Liver (tissue), 9 donors: ENCODE measurements around the gene KATNB1. TPM values are rescaled to one million over a fixed set of nuclear protein-coding genes. Genes with fewer than 3 reads are reported as not detected.

ENCODE experiments used
- DNase-seq: peaks from one replicate; pipeline ENCODE4 v3.0.0-alpha.2; 2017; ENCODE audit warnings: low spot score
- H3K27ac ChIP-seq, 2 donors: one replicate each; pipeline ENCODE4 v1.7.0; 2013; ENCODE audit warnings: inconsistent platforms in 2 of 2, low read length in 2 of 2, control low read depth in 1 of 2, low read depth in 1 of 2, mild to moderate bottlenecking in 1 of 2
- H3K27me3 ChIP-seq, 4 donors: one replicate each; pipeline versions ENCODE4 v1.6.1 to v1.7.0; 2013; ENCODE audit warnings: low read length in 3 of 4, inconsistent platforms in 1 of 4, mild to moderate bottlenecking in 1 of 4, moderate library complexity in 1 of 4; ENCODE audit not compliant: control insufficient read depth in 4 of 4, insufficient read depth in 4 of 4
- H3K36me3 ChIP-seq, 4 donors: one replicate each; pipeline versions ENCODE4 v1.6.1 to v1.7.0; 2013; ENCODE audit warnings: low read length in 3 of 4, mild to moderate bottlenecking in 3 of 4, low read depth in 1 of 4, moderate library complexity in 1 of 4; ENCODE audit not compliant: control insufficient read depth in 4 of 4, insufficient read depth in 3 of 4
- H3K4me1 ChIP-seq, 4 donors: one replicate each; pipeline versions ENCODE4 v1.6.1 to v1.7.0; 2013; ENCODE audit warnings: low read length in 3 of 4, mild to moderate bottlenecking in 3 of 4, moderate library complexity in 1 of 4; ENCODE audit not compliant: control insufficient read depth in 4 of 4, insufficient read depth in 4 of 4
- H3K4me3 ChIP-seq, 3 donors: one replicate each; pipeline versions ENCODE4 v1.6.1 to v1.7.0; 2013; ENCODE audit warnings: low read length in 3 of 3, control low read depth in 1 of 3, low read depth in 1 of 3, mild to moderate bottlenecking in 1 of 3
- H3K9ac ChIP-seq, 2 donors: one replicate each; pipeline ENCODE4 v1.7.0; 2013; ENCODE audit warnings: low read length in 2 of 2, mild to moderate bottlenecking in 2 of 2, moderate library complexity in 2 of 2, control low read depth in 1 of 2, low read depth in 1 of 2
- H3K9me3 ChIP-seq, 4 donors: one replicate each; pipeline versions ENCODE4 v1.6.1 to v1.7.0; 2013; ENCODE audit warnings: low read length in 3 of 4; ENCODE audit not compliant: control insufficient read depth in 4 of 4
- ATF3 ChIP-seq: IDR thresholded peaks from 2 replicates; pipeline ENCODE4 v1.6.1; 2016; ENCODE audit warnings: antibody characterized with exemption
- EGR1 ChIP-seq, 2 donors: IDR thresholded peaks; 2 replicates each; pipeline ENCODE4 v1.6.1; 2016 to 2018; ENCODE audit warnings: antibody characterized with exemption in 2 of 2, low read depth in 2 of 2
- FOXA1 ChIP-seq: IDR thresholded peaks from 2 replicates; pipeline ENCODE4 v1.6.1; 2016; ENCODE audit warnings: antibody characterized with exemption
- GABPA ChIP-seq, 2 donors: IDR thresholded peaks in 1 of 2; conservative IDR thresholded peaks in 1 of 2; 2 replicates each; pipeline ENCODE4 v1.6.1; 2016; ENCODE audit warnings: antibody characterized with exemption in 2 of 2, mild to moderate bottlenecking in 1 of 2, moderate library complexity in 1 of 2
- HNF4G ChIP-seq: IDR thresholded peaks from 2 replicates; pipeline ENCODE4 v1.6.1; 2016; ENCODE audit warnings: antibody characterized with exemption
- MAX ChIP-seq: IDR thresholded peaks from 2 replicates; pipeline ENCODE4 v1.6.1; 2016; ENCODE audit warnings: antibody characterized with exemption
- RAD21 ChIP-seq, 2 donors: IDR thresholded peaks; 2 replicates each; pipeline ENCODE4 v1.6.1; 2016; ENCODE audit warnings: antibody characterized with exemption in 2 of 2, mild to moderate bottlenecking in 2 of 2
- RXRA ChIP-seq, 2 donors: IDR thresholded peaks; 2 replicates each; pipeline ENCODE4 v1.6.1; 2017 to 2018; ENCODE audit warnings: antibody characterized with exemption in 2 of 2, mild to moderate bottlenecking in 1 of 2
- SP1 ChIP-seq: IDR thresholded peaks from 2 replicates; pipeline ENCODE4 v1.6.1; 2018; ENCODE audit warnings: antibody characterized with exemption, mild to moderate bottlenecking
- TAF1 ChIP-seq: conservative IDR thresholded peaks from 2 replicates; pipeline ENCODE4 v1.6.1; 2016; ENCODE audit warnings: antibody characterized with exemption, mild to moderate bottlenecking
- ZBTB33 ChIP-seq: IDR thresholded peaks from 2 replicates; pipeline ENCODE4 v1.6.1; 2016; ENCODE audit warnings: antibody characterized with exemption
- WGBS: extraction: QIAGEN DNeasy Blood & Tissue Kit; methylation state at CpG from one replicate; pipeline ENCODE4 v1.1.7; 2013; 5-methylcytosine and 5-hydroxymethylcytosine counted together
- polyA plus RNA-seq, 2 donors: library from polyadenylated mRNA; stranded (reverse) in 1 of 2; unstranded in 1 of 2; fragments of 200-250 nt in 1 of 2; fragments of >200 nt in 1 of 2; fragmentation: Nextera tagmentation in 1 of 2; extraction: Ambion mirVana in 1 of 2; gene quantifications; one replicate each; pipeline versions ENCODE4 v1.2.1 to v1.2.3, GENCODE V29; 2013 to 2015
- total RNA-seq, 2 donors: library from RNA; depleted of rRNA; stranded (reverse); fragments of >200 nt; gene quantifications; one replicate each; pipeline ENCODE4 v1.2.3, GENCODE V29; 2014
- donor health status: healthy.
- donor health status: healthy.
- donor health status: healthy.
- donor health status: healthy.
- donor health status: healthy.

KATNB1 gene
- total and polyA plus RNA-seq, 4 donors = 4.5 to 16.4 (median 7.5) TPM

GRCh38 chr16:57787519-57787905 lies 51.9 kb downstream of the KATNB1 start:
- TF ChIP-seq TAF1 = no peak
- TF ChIP-seq FOXA1 = no peak
- 84% methylated on average over 8 of the region's 8 CpGs for WGBS
- Histone ChIP-seq H3K9me3 (no peaks in the 10 kb centered on the region), H3K4me1 (peaks cover 4 to 38% (median 35%) of the 10 kb centered on the region in 4 donors), H3K9ac (no peak overlapping the region), H3K4me3 (no peak overlapping the region), H3K27me3 (no peaks in the 10 kb centered on the region), H3K27ac (peak overlapping the region; percentile 32 to 52), H3K36me3 (peaks cover 3 to 40% (median 13%) of the 10 kb centered on the region in 4 donors)
- no peak for DNase-seq

- no peaks in the 10 kb centered on the region for H3K27me3 ChIP-seq
- TF ChIP-seq GABPA (IDR thresholded peaks at IDR 0.05 in 1 of 2, conservative IDR thresholded peaks at IDR 0.05 in 1 of 2) = no peak
- TF ChIP-seq FOXA1 = no peak
- no peak for DNase-seq
- H3K9ac ChIP-seq = no peak overlapping the region
- peaks cover 3 to 40% (median 13%) of the 10 kb centered on the region in 4 donors for H3K36me3 ChIP-seq
- 82% methylated on average over 17 of the region's 17 CpGs for WGBS
- peaks cover 3 to 31% (median 29%) of the 10 kb centered on the region in 4 donors for H3K4me1 ChIP-seq
- H3K27ac ChIP-seq = no peak overlapping the region
- H3K4me3 ChIP-seq = no peak overlapping the region
- H3K9me3 ChIP-seq = no peaks in the 10 kb centered on the region
These were observed 52.8 kb downstream of the KATNB1 start for GRCh38 chr16:57788252-57788841.

GRCh38 chr16:57788951-57789350 lies 53.4 kb downstream of the KATNB1 start:
- H3K4me1 ChIP-seq = peaks cover 3 to 31% (median 29%) of the 10 kb centered on the region in 4 donors
- H3K36me3 ChIP-seq = peaks cover 3 to 43% (median 15%) of the 10 kb centered on the region in 4 donors
- H3K9me3 ChIP-seq = no peaks in the 10 kb centered on the region
- WGBS = 95% methylated on average over 12 of the region's 12 CpGs
- H3K4me3 ChIP-seq = no peak overlapping the region
- TF ChIP-seq RXRA (IDR thresholded peaks at IDR 0.05) (no peak), MAX (no peak), RAD21 (IDR thresholded peaks at IDR 0.05) (no peak), EGR1 (IDR thresholded peaks at IDR 0.05; ENCODE audit: low read depth in 2 of 2) (no peak), GABPA (IDR thresholded peaks at IDR 0.05 in 1 of 2, conservative IDR thresholded peaks at IDR 0.05 in 1 of 2) (no peak), ATF3 (no peak), HNF4G (no peak), ZBTB33 (no peak), SP1 (no peak), FOXA1 (no peak)
- H3K27ac ChIP-seq = no peak overlapping the region
- no peak overlapping the region for H3K9ac ChIP-seq
- no peaks in the 10 kb centered on the region for H3K27me3 ChIP-seq
- no peak for DNase-seq
